MM.1S (cell line): Measurements from ENCODE around the gene FAM20C.

Source experiments
- DNase-seq: peaks from one replicate; pipeline ENCODE4 v3.0.0-alpha.2; 2015
- H2AFZ ChIP-seq: fragments of 300-600 bp; sonication (generic); 2 replicates; pipeline ENCODE4 v1.6.0; 2016; ENCODE audit warnings: antibody characterized with exemption, low read length
- H3F3A ChIP-seq: fragments of 300-600 bp; sonication (generic); 2 replicates; pipeline ENCODE4 v1.6.1; 2016; ENCODE audit warnings: mild to moderate bottlenecking, antibody characterized with exemption, low read length, moderate library complexity, mixed read lengths; ENCODE audit not compliant: insufficient read depth
- H3K27ac ChIP-seq: fragments of 300-600 bp; sonication (generic); 2 replicates; pipeline ENCODE4 v1.5.1; 2016; ENCODE audit warnings: mild to moderate bottlenecking, low read length
- H3K27me3 ChIP-seq: fragments of 300-600 bp; sonication (generic); replicated peaks from 2 replicates; pipeline ENCODE4 v1.6.0; 2016; ENCODE audit warnings: low read length; ENCODE audit not compliant: insufficient read depth
- H3K36me3 ChIP-seq: fragments of 300-600 bp; sonication (generic); replicated peaks from 2 replicates; pipeline ENCODE4 v1.6.1; 2016; ENCODE audit warnings: mild to moderate bottlenecking, low read length, mixed read lengths; ENCODE audit not compliant: insufficient read depth
- H3K4me1 ChIP-seq: fragments of 300-600 bp; sonication (generic); 2 replicates; pipeline ENCODE4 v1.6.1; 2016; ENCODE audit warnings: low read length, mixed read lengths
- H3K4me2 ChIP-seq: fragments of 300-600 bp; sonication (generic); 2 replicates; pipeline ENCODE4 v1.6.0; 2016; ENCODE audit warnings: low read depth, low read length
- H3K4me3 ChIP-seq: fragments of 300-600 bp; sonication (generic); 2 replicates; pipeline ENCODE4 v1.5.1; 2016; ENCODE audit warnings: low read length, mixed read lengths
- H3K79me2 ChIP-seq: fragments of 300-600 bp; sonication (generic); 2 replicates; pipeline ENCODE4 v1.6.1; 2016; ENCODE audit warnings: mixed run types, low read length, mixed read lengths
- H3K9ac ChIP-seq: fragments of 300-600 bp; sonication (generic); 2 replicates; pipeline ENCODE4 v1.6.1; 2016; ENCODE audit warnings: low read length, mixed read lengths
- H3K9me2 ChIP-seq: fragments of 300-600 bp; sonication (generic); replicated peaks from 2 replicates; pipeline ENCODE4 v1.6.1; 2016; ENCODE audit warnings: mild to moderate bottlenecking, low read length, mixed read lengths; ENCODE audit not compliant: insufficient read depth
- H3K9me3 ChIP-seq: fragments of 300-600 bp; sonication (generic); replicated peaks from 2 replicates; pipeline ENCODE4 v1.6.1; 2016; ENCODE audit warnings: mild to moderate bottlenecking, low read length, mixed read lengths; ENCODE audit not compliant: insufficient read depth
- H4K20me1 ChIP-seq: fragments of 300-600 bp; sonication (generic); 2 replicates; pipeline ENCODE4 v1.6.1; 2016; ENCODE audit warnings: mild to moderate bottlenecking, low read length, moderate library complexity, mixed read lengths; ENCODE audit not compliant: insufficient read depth
- CTCF ChIP-seq: fragments of 300-600 bp; sonication (generic); IDR thresholded peaks from 2 replicates; pipeline ENCODE4 v1.5.1; 2016; ENCODE audit warnings: antibody characterized with exemption, low read length, mixed read lengths
- EZH2 ChIP-seq: fragments of 300-600 bp; sonication (generic); optimal IDR thresholded peaks from 2 replicates; pipeline ENCODE3; 2017; ENCODE audit warnings: low read depth, mild to moderate bottlenecking, antibody characterized with exemption, low read length, mixed read lengths
- EZH2phosphoT487 ChIP-seq: fragments of 300-600 bp; sonication (generic); IDR thresholded peaks from 2 replicates; pipeline ENCODE4 v1.6.1; 2018; ENCODE audit warnings: antibody characterized with exemption, low read length

Gene FAM20C

GRCh38 chr7:277228-277627 lies 84.9 kb downstream of the FAM20C start:
- Histone ChIP-seq H3F3A (no peaks in the 10 kb centered on the region), H3K27ac (no peak overlapping the region), H3K36me3 (no peaks in the 10 kb centered on the region), H3K4me3 (no peak overlapping the region), H3K9me2 (no peaks in the 10 kb centered on the region), H3K9me3 (no peaks in the 10 kb centered on the region), H3K4me1 (no peaks in the 10 kb centered on the region), H2AFZ (no peak overlapping the region), H4K20me1 (no peaks in the 10 kb centered on the region), H3K27me3 (no peaks in the 10 kb centered on the region), H3K9ac (no peak overlapping the region), H3K4me2 (no peak overlapping the region), H3K79me2 (no peaks in the 10 kb centered on the region)
- TF ChIP-seq CTCF (no peak), EZH2phosphoT487 (no peak), EZH2 (no peak)
- no peak for DNase-seq

GRCh38 chr7:278081-278480 lies 85.7 kb downstream of the FAM20C start:
- Histone ChIP-seq H3K4me2 (no peak overlapping the region), H3K9me3 (no peaks in the 10 kb centered on the region), H3K4me3 (no peak overlapping the region), H3K27me3 (no peaks in the 10 kb centered on the region), H3K27ac (no peak overlapping the region), H3K4me1 (no peaks in the 10 kb centered on the region), H3K36me3 (no peaks in the 10 kb centered on the region), H3F3A (no peaks in the 10 kb centered on the region), H2AFZ (no peak overlapping the region), H3K79me2 (no peaks in the 10 kb centered on the region), H4K20me1 (no peaks in the 10 kb centered on the region), H3K9ac (no peak overlapping the region), H3K9me2 (no peaks in the 10 kb centered on the region)
- DNase-seq = no peak
- no peak for TF ChIP-seq EZH2
- no peak for TF ChIP-seq CTCF
- no peak for TF ChIP-seq EZH2phosphoT487

- Histone ChIP-seq H3K36me3 (no peaks in the 10 kb centered on the region), H2AFZ (no peak overlapping the region), H3K4me1 (no peaks in the 10 kb centered on the region), H3K4me2 (no peak overlapping the region), H4K20me1 (no peaks in the 10 kb centered on the region), H3K9me3 (no peaks in the 10 kb centered on the region), H3K9me2 (no peaks in the 10 kb centered on the region), H3K79me2 (no peaks in the 10 kb centered on the region), H3K9ac (no peak overlapping the region), H3K4me3 (no peak overlapping the region), H3F3A (no peaks in the 10 kb centered on the region), H3K27me3 (no peaks in the 10 kb centered on the region), H3K27ac (no peak overlapping the region)
- no peak for DNase-seq
- TF ChIP-seq EZH2 (no peak), EZH2phosphoT487 (no peak), CTCF (no peak)
Observed at GRCh38 chr7:279821-280220, 87.5 kb downstream of the FAM20C start.

GRCh38 chr7:280461-280860 lies 88.1 kb downstream of the FAM20C start:
- DNase-seq = no peak
- Histone ChIP-seq H3K9ac (no peak overlapping the region), H3K9me3 (no peaks in the 10 kb centered on the region), H3K4me3 (no peak overlapping the region), H3K36me3 (no peaks in the 10 kb centered on the region), H2AFZ (no peak overlapping the region), H3K4me2 (no peak overlapping the region), H3K27ac (no peak overlapping the region), H3K9me2 (no peaks in the 10 kb centered on the region), H3K79me2 (no peaks in the 10 kb centered on the region), H3K4me1 (no peaks in the 10 kb centered on the region), H3K27me3 (no peaks in the 10 kb centered on the region), H3F3A (no peaks in the 10 kb centered on the region), H4K20me1 (no peaks in the 10 kb centered on the region)
- TF ChIP-seq CTCF (no peak), EZH2 (no peak)
